Measurements from ENCODE around the gene PTPN5.

The PTPN5 gene

GRCh38 chr11:18750944-18751343, 40.7 kb downstream of the PTPN5 start:
- no peak overlapping the region for H2AFZ ChIP-seq (ENCODE audit: low read length)
- TF ChIP-seq EZH2phosphoT487 (IDR thresholded peaks at IDR 0.05; ENCODE audit: low read length) (no peak), EZH2 (optimal IDR thresholded peaks at IDR 0.05; ENCODE audit: low read depth, low read length) (no peak), CTCF (IDR thresholded peaks at IDR 0.05; ENCODE audit: low read length) (no peak)
- H3F3A ChIP-seq (ENCODE audit: insufficient read depth, low read length) = no peaks in the 10 kb centered on the region
- no peaks in the 10 kb centered on the region for H3K9me2 ChIP-seq (replicated peaks; ENCODE audit: insufficient read depth, low read length)
- no peak overlapping the region for H3K27ac ChIP-seq (ENCODE audit: low read length)
- H3K4me3 ChIP-seq (ENCODE audit: low read length) = no peak overlapping the region
- H3K4me2 ChIP-seq (ENCODE audit: low read depth, low read length) = no peak overlapping the region
- no peaks in the 10 kb centered on the region for H4K20me1 ChIP-seq (ENCODE audit: insufficient read depth, low read length)
- H3K36me3 ChIP-seq (replicated peaks; ENCODE audit: insufficient read depth, low read length) = no peaks in the 10 kb centered on the region
- no peak overlapping the region for H3K9ac ChIP-seq (ENCODE audit: low read length)
- H3K79me2 ChIP-seq (ENCODE audit: low read length) = no peaks in the 10 kb centered on the region
- DNase-seq = no peak
- no peaks in the 10 kb centered on the region for H3K27me3 ChIP-seq (replicated peaks; ENCODE audit: insufficient read depth, low read length)
- no peaks in the 10 kb centered on the region for H3K4me1 ChIP-seq (ENCODE audit: low read length)
- no peaks in the 10 kb centered on the region for H3K9me3 ChIP-seq (replicated peaks; ENCODE audit: insufficient read depth, low read length)

- H3K4me3 ChIP-seq (ENCODE audit: low read length) = no peak overlapping the region
Observed at GRCh38 chr11:18749681-18750319, 41.8 kb downstream of the PTPN5 start.

GRCh38 chr11:18748766-18749365, 42.7 kb downstream of the PTPN5 start:
- Histone ChIP-seq H3K4me3 (ENCODE audit: low read length) (no peak overlapping the region), H3K27me3 (replicated peaks; ENCODE audit: insufficient read depth, low read length) (no peaks in the 10 kb centered on the region), H3K36me3 (replicated peaks; ENCODE audit: insufficient read depth, low read length) (no peaks in the 10 kb centered on the region), H2AFZ (ENCODE audit: low read length) (no peak overlapping the region), H3K9me2 (replicated peaks; ENCODE audit: insufficient read depth, low read length) (no peaks in the 10 kb centered on the region), H3K27ac (ENCODE audit: low read length) (no peak overlapping the region), H3K4me2 (ENCODE audit: low read depth, low read length) (no peak overlapping the region), H3K79me2 (ENCODE audit: low read length) (no peaks in the 10 kb centered on the region), H3K4me1 (ENCODE audit: low read length) (no peaks in the 10 kb centered on the region), H3F3A (ENCODE audit: insufficient read depth, low read length) (no peaks in the 10 kb centered on the region), H3K9ac (ENCODE audit: low read length) (no peak overlapping the region), H4K20me1 (ENCODE audit: insufficient read depth, low read length) (no peaks in the 10 kb centered on the region), H3K9me3 (replicated peaks; ENCODE audit: insufficient read depth, low read length) (no peaks in the 10 kb centered on the region)
- TF ChIP-seq EZH2 (optimal IDR thresholded peaks at IDR 0.05; ENCODE audit: low read depth, low read length) (no peak), EZH2phosphoT487 (IDR thresholded peaks at IDR 0.05; ENCODE audit: low read length) (no peak), CTCF (IDR thresholded peaks at IDR 0.05; ENCODE audit: low read length) (no peak)
- DNase-seq = no peak

More at GRCh38 chr11:18749681-18750319, 41.8 kb downstream of the PTPN5 start:
- H3K27ac ChIP-seq (ENCODE audit: low read length) = no peak overlapping the region
- H3K9me2 ChIP-seq (replicated peaks; ENCODE audit: insufficient read depth, low read length) = no peaks in the 10 kb centered on the region
- no peaks in the 10 kb centered on the region for H3K36me3 ChIP-seq (replicated peaks; ENCODE audit: insufficient read depth, low read length)
- no peak overlapping the region for H3K4me2 ChIP-seq (ENCODE audit: low read depth, low read length)
- no peak overlapping the region for H2AFZ ChIP-seq (ENCODE audit: low read length)
- no peaks in the 10 kb centered on the region for H3K4me1 ChIP-seq (ENCODE audit: low read length)
- no peaks in the 10 kb centered on the region for H3K79me2 ChIP-seq (ENCODE audit: low read length)
- TF ChIP-seq CTCF (IDR thresholded peaks at IDR 0.05; ENCODE audit: low read length) = no peak
- TF ChIP-seq EZH2 (optimal IDR thresholded peaks at IDR 0.05; ENCODE audit: low read depth, low read length) = no peak
- TF ChIP-seq EZH2phosphoT487 (IDR thresholded peaks at IDR 0.05; ENCODE audit: low read length) = no peak
- H3K9me3 ChIP-seq (replicated peaks; ENCODE audit: insufficient read depth, low read length) = no peaks in the 10 kb centered on the region
- no peaks in the 10 kb centered on the region for H3K27me3 ChIP-seq (replicated peaks; ENCODE audit: insufficient read depth, low read length)
- no peak for DNase-seq
- H4K20me1 ChIP-seq (ENCODE audit: insufficient read depth, low read length) = no peaks in the 10 kb centered on the region
- H3K9ac ChIP-seq (ENCODE audit: low read length) = no peak overlapping the region
- no peaks in the 10 kb centered on the region for H3F3A ChIP-seq (ENCODE audit: insufficient read depth, low read length)
